ENCODE measurements around the gene NEURL3.

NEURL3 gene

GRCh38 chr2:96503637-96504243 is 1.4 kb downstream of the NEURL3 start:
- H3K4me3 ChIP-seq (ENCODE audit: low read depth, low read length): no peak overlapping the region
- TF ChIP-seq, protein P1, sequence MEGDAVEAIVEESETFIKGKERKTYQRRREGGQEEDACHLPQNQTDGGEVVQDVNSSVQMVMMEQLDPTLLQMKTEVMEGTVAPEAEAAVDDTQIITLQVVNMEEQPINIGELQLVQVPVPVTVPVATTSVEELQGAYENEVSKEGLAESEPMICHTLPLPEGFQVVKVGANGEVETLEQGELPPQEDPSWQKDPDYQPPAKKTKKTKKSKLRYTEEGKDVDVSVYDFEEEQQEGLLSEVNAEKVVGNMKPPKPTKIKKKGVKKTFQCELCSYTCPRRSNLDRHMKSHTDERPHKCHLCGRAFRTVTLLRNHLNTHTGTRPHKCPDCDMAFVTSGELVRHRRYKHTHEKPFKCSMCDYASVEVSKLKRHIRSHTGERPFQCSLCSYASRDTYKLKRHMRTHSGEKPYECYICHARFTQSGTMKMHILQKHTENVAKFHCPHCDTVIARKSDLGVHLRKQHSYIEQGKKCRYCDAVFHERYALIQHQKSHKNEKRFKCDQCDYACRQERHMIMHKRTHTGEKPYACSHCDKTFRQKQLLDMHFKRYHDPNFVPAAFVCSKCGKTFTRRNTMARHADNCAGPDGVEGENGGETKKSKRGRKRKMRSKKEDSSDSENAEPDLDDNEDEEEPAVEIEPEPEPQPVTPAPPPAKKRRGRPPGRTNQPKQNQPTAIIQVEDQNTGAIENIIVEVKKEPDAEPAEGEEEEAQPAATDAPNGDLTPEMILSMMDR (IDR thresholded peaks at IDR 0.05; ENCODE audit: low read depth, low read length, missing control alignments): no peak
- no peak for DNase-seq (ENCODE audit: low read depth)

GRCh38 chr2:96502891-96503636 is 2.1 kb downstream of the NEURL3 start:
- TF ChIP-seq, protein P1 (IDR thresholded peaks at IDR 0.05; ENCODE audit: low read depth, low read length, missing control alignments): no peak

DNA sequence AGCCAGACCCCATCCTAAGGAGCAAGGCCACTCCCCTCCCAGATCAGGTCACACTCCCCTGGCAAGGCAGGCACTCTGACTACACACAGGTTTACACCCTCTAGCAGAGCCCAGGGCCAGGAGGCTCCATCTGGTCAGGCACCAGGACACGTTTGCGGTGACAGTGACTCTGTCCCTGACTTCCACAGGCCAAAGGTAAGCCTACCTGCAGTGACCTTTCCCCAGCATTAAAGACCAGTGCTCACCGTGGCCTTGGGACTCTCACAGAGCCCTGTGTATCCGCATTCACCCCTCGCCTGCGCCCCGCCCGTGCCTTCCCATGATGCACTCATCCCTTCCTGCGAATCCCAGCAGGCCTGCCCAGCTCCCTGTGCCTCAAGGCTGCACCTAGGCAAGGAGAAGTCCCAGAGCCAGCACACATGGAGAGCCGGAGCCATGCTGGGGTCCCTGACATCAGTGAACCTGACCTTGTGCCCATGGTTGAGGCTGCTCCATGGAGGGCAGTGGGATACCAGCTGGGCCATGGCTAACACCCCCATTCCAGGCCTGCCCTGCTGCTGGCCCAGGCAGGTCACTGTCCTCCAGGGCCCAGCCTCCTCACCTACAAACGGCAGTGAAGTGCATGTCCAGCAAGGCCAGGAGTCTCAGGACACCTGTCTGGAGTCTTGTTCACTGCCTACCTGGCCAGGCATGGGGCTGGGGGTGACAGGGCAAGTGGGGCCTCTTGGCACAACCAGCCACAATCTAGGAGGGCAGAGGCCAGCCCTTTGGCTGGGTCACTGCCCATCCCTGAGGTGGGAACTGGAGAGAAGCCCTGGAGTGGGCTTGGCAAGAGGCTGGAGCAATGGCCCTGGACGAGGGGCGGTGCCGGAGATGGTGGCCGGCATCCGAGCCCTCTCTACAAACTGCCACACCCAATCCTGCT is 3.0 kb downstream of the NEURL3 start:
- no peak for DNase-seq (ENCODE audit: low read depth)
- TF ChIP-seq, protein P1 (IDR thresholded peaks at IDR 0.05; ENCODE audit: low read depth, low read length, missing control alignments): no peak

More at GRCh38 chr2:96502891-96503636, 2.1 kb downstream of the NEURL3 start:
- DNase-seq (ENCODE audit: low read depth): no peak
- H3K4me3 ChIP-seq (ENCODE audit: low read depth, low read length): no peak overlapping the region

GRCh38 chr2:96501471-96501874 is 3.7 kb downstream of the NEURL3 start:
- no peak for DNase-seq (ENCODE audit: low read depth)
- TF ChIP-seq, protein P1 (IDR thresholded peaks at IDR 0.05; ENCODE audit: low read depth, low read length, missing control alignments): no peak
- no peak overlapping the region for H3K4me3 ChIP-seq (ENCODE audit: low read depth, low read length)

More for the DNA sequence above, 3.0 kb downstream of the NEURL3 start:
- no peak overlapping the region for H3K4me3 ChIP-seq (ENCODE audit: low read depth, low read length)

DNA sequence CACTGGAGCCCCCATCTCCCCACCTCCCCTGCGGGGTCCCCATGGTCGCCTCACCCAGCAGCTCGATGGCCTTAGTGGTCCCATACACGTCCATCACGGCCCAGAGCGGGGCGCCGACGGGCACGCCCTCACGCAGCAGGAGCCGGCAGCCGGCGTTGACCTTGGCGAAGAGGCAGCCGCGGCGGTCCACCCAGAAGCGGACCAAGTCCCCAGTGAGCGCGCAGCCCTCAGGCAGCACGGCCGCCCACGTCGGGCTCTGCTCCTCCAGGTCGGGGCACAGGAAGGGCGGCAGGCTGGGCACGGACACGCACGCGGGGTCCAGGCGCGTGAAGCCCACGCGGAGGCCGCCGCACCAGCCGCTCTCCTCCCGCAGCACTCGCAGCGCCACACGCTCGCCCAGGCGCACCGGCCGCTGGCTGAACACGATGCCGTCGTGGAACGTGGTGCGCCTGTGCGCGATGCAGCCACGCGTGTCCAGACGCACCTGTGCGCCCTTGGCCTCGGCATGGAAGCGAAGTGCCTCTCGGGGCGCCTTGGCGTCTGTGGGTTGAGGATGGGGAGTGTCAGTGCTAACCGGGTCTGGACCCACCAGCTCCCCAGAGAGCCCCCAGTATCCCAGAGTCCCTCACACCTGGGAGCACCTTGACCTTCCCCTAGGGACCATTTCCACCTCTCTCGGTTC is 4.6 kb downstream of the NEURL3 start:
- TF ChIP-seq, protein P1 (IDR thresholded peaks at IDR 0.05; ENCODE audit: low read depth, low read length, missing control alignments): no peak
- DNase-seq (ENCODE audit: low read depth): no peak
- H3K4me3 ChIP-seq (ENCODE audit: low read depth, low read length): no peak overlapping the region

All from GM12864 (cell line).